ENCODE data around the gene SIRPA.

The SIRPA gene

DNA sequence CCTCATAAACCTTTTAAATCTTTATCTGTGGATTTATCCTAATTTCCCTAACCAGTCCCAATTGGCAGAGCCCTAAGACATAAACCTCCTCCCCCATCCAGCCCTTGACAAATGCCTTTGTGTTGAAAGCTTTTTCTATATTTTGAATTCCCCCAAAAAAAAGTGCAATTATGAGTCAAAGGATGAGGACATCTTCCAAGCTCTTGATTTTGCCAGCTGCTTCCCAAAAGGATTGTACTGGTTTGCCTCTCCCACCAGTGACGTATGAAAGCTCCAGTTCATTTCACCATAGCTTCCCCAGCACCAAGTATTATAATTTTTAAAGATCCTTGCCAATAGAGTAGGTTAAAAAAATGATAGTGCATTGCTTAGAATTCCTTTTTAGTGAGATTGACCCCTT, 38.9 kb downstream of the SIRPA start:
- DNase-seq (ENCODE audit: low spot score) = no peak

DNA sequence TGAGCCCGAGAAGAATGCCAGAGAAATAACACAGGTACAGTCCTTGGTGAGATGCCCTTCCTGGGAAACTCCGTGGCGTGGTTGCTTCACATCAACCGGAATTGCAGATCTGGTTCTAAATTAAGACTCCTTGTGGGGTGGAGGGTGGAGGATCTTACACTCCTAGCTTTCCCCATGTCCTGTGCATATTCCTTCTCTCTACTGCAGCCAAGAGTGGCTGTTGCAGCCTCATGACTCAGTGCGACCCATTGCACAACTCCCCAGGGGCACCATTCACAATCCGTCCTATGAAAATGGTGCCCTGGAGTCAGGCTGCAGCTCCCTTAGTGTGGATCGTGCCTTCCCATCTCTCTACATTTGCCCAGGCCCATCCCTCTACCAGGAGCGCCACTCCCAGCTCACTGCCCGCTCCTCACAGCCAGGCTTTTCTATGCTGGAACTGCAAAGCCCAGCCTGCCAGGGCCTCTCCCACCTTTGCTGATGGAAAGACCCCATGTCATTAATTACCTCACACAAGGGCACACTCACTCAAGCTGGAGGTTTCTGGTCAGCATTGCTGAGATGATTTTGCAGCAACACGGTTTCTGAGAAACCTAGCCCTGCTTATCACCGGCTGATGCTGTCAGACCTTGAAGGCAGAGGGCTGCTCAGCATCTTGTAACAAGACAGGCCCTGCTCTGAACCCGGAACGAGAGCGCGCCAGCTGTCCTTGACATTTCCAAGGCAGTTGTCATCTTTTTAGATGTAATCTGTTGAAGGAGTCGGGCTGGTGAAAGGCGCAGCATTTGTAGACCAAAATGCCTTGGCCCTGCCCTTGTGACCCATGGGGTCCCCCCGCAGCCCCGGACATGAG, 39.7 kb downstream of the SIRPA start:
- no peak for DNase-seq (ENCODE audit: low spot score)

DNA sequence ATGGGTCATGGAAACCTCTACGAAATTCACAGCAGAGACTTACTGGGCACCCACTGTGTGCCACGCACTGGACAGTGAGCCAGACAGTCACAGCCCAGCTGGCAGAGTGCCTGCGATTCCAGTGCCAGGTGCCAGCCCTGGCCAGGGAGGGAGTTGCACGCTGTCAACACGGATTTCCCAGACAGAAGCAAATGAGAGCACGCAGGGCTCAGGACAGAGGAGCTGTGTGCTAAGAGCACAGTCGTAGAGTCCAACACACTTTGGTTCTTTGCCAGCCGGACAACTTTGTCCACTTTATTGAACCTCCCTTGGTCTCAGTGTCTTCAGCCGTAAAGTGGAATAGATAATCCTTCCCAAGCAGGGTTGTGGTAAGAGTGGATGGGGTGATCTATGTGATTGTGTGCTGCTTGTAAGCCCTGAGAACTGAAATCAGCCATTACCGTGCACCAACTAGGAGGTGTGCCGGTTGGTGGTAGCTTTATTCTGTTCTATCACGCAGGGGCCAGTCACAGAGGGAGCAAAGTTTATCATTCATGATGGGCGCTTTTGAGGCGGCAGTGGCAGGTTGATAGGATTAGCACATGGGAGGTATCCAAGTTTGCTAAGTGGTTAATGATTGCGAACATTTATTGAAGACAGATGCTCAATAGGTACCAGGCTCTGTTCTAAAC, 40.6 kb downstream of the SIRPA start:
- DNase-seq (ENCODE audit: low spot score) = peak; percentile 85

DNA sequence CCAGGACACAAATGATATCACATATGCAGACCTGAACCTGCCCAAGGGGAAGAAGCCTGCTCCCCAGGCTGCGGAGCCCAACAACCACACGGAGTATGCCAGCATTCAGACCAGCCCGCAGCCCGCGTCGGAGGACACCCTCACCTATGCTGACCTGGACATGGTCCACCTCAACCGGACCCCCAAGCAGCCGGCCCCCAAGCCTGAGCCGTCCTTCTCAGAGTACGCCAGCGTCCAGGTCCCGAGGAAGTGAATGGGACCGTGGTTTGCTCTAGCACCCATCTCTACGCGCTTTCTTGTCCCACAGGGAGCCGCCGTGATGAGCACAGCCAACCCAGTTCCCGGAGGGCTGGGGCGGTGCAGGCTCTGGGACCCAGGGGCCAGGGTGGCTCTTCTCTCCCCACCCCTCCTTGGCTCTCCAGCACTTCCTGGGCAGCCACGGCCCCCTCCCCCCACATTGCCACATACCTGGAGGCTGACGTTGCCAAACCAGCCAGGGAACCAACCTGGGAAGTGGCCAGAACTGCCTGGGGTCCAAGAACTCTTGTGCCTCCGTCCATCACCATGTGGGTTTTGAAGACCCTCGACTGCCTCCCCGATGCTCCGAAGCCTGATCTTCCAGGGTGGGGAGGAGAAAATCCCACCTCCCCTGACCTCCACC, 42.2 kb downstream of the SIRPA start:
- no peak for DNase-seq (ENCODE audit: low spot score)

DNA sequence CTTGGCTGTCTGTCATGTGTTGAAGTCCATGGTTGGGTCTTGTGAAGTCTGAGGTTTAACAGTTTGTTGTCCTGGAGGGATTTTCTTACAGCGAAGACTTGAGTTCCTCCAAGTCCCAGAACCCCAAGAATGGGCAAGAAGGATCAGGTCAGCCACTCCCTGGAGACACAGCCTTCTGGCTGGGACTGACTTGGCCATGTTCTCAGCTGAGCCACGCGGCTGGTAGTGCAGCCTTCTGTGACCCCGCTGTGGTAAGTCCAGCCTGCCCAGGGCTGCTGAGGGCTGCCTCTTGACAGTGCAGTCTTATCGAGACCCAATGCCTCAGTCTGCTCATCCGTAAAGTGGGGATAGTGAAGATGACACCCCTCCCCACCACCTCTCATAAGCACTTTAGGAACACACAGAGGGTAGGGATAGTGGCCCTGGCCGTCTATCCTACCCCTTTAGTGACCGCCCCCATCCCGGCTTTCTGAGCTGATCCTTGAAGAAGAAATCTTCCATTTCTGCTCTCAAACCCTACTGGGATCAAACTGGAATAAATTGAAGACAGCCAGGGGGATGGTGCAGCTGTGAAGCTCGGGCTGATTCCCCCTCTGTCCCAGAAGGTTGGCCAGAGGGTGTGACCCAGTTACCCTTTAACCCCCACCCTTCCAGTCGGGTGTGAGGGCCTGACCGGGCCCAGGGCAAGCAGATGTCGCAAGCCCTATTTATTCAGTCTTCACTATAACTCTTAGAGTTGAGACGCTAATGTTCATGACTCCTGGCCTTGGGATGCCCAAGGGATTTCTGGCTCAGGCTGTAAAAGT, 43.5 kb downstream of the SIRPA start:
- DNase-seq (ENCODE audit: low spot score) = no peak

DNA sequence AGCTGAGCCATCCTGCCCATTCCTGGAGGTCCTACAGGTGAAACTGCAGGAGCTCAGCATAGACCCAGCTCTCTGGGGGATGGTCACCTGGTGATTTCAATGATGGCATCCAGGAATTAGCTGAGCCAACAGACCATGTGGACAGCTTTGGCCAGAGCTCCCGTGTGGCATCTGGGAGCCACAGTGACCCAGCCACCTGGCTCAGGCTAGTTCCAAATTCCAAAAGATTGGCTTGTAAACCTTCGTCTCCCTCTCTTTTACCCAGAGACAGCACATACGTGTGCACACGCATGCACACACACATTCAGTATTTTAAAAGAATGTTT, 44.0 kb downstream of the SIRPA start:
- DNase-seq (ENCODE audit: low spot score) = no peak

DNA sequence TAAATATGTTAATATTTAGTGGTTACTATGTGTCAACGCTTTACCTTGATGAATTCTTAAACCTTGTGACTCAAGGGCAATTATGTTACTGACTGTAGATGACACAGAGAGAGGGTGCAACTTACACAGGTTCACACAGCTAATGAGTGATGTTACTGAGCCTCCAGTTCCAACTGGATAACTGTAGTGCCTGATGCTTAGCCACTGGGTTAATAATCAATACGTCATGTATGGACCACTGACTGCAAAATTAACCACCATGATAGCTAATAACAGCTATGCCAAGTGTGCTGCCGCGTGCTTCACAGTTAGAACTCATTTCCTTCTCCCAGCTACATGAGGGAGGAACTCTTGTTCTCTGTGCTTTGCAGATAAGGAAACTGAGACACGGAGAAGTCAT, 45.4 kb downstream of the SIRPA start:
- DNase-seq (ENCODE audit: low spot score) = no peak

DNA sequence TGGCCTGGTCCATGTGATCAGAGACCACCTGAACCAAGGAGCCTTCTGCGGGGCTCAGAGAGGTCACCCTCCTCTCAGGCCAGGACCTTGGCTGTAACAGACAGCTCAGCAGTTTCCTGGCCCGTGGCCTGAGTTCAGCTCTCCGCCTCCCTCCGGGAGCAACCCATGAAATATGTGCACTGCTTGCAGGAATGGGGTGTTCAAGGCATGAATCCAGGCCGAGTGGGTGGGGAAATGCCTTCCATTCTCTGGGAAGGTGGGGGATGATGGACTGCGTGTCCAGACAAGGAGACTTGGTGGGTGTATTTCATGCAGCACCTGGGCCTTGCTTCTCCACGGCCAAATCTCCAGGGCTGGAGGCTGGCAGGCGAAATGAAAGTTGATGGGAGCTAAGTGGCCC, 46.0 kb downstream of the SIRPA start:
- DNase-seq (ENCODE audit: low spot score) = no peak

DNA sequence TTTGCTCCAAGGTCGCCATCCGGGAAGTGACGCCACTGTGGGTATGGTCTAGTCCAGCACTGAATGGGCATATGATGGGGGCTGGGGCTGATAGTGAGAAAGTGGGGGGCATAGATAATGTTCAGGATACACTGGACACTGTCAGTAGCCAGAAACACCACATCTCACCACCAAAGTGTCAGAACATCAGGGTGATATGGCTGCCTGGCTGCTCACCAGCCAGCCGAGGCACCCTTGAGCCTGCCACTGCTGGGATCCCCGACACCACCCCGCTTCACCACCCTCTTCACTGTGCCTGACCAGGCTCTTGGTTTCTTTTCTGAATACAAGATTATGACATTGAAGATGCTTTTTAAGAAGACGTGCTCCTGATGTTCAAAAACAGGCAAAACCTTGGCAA, 46.9 kb downstream of the SIRPA start:
- DNase-seq (ENCODE audit: low spot score) = no peak

DNA sequence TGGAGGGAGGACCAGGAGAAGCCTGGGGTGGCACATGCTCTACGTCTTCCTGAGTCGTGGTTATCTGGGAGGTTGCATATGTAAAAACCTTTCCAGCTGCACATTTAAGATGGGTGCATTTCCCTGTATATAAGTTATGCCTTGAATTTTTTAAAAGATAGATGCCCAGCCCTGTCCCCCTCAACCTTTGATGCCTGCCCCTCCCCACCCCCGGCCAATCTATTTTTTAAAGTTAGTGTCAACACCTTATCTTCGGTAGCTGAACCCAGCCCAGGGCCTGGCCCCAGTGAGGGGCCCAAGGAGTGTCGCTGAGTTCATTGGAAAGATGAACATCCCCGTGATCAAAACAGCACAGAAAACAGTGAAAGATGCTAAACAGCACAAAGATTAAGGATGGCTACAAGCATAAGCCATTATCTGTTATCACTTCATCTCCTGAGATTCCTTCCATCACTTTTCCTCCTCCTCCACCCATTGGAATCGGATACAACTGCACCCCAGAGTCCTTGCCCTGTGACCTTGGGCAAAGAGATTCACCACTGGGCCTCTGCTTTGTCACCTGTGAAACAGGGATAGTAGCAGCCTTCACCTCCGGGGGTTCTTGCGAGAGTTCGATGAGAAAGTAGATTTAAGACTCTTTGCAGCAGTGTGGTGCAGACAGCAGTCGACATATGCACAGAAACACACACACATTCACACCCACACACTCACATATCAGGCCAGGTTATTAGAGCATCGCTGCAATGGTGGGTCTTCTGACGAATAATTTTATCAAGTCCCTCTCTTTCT, 47.5 kb downstream of the SIRPA start:
- DNase-seq (ENCODE audit: low spot score) = no peak

DNA sequence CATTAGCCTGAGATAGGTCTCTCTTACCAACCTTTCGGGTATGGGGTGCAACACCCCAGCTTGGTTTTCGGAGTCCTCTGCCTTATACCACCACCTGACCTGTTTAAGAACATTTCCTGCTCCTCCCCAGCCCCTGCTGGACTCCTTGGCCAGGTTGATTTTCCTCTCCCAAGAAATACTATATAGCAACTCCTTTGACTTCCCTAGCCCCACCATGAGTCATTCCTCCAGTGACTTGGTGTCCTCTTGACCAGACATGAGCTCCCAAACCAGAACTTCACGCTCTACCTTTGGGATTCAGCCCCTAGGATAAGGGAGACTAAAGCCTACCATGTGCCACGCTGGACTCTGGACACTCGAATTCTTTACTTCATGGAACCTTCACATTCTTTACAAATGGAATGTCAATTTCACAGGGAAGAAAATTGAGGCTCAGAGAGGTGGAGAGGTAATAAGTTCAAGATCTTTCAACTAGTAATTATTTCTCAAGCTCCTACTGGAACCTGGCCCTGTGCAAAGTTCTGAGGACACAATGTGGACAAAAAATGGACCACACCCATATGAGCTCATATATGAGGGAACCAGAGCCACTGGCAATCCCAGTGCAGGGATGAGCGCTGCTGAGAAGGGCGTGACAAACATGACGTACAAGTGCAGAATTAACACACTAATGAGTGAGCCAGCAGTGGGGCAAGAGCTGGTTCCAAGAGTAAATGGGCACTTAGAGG, 48.2 kb downstream of the SIRPA start:
- no peak for DNase-seq (ENCODE audit: low spot score)

DNA sequence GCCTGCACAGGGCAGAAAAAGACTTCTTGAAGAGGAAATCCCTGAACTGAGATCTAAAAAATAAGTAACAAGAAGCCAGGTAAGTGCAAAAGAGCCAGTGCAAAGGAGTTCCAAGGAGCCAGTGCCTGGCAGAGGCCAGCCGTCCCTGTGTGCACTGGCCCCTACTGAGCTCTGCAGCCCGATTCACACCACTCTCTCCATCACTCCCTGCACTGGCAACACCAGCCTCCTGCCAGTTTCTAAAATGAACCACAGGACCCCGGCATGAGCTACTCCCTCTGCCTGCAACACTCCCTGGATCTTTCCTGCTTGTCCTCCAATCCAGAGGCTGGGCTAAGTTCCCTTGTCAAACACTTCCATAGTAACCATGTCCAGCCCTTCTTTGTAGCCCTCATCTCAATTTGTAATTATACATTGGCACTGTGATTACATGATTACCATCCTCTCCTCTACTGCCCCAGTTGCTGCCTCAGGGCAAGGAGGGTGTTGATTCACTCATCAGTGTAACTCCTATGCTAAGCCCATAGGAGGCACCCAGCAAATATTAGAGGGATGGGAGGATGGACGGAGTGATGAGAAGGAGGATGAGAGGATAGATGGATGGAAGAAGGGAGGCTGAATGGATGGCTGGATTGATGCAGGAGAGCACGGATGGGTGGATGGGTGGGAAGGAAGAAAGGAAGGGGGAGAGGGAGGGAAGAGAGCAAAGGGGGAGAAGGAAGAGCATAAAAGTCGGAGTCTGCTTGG, 49.3 kb downstream of the SIRPA start:
- DNase-seq (ENCODE audit: low spot score) = no peak

DNA sequence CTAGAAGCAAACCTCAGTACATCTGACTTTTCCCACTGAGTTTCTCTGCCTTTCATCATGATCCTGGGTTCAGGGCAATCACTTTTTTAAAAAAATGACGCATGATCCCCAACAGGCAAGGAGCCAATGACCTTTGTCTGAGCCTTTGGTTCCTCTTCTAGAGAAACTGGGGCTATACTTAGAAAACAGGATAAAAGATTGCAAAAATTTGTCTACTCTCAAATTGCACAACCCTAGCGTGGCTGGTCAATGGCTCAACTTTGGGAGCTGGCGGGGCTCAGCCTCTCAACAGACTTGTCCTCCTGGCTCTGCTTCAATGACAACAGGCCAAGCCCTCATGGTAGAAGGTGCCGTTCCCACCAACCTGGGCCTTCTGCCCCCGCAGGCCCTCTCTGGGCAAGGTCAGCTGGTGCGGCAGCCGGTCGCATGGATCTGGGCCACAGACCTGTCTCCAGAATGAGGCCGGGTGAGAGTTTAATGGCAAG, 50.0 kb downstream of the SIRPA start:
- DNase-seq (ENCODE audit: low spot score) = peak; percentile 56

DNA sequence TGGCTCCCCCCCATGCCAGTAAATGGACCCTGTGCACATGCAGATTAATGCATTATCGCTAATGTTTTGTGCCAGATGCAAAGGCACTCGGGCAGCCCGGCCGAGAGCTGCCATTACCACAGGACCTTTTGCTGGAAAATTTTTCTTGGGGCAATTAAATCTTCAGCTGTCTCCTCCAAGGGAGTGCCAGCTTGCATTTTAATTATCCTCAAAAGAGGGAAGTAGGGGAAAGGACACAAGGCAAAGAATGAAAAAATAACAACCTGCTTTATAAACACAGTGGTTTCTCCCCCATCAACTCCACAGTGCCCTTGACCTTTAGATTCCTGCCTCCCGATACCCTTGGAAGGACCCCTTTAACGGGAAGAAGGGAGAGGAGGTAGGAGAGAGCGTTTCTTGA, 50.5 kb downstream of the SIRPA start:
- no peak for DNase-seq (ENCODE audit: low spot score)

DNA sequence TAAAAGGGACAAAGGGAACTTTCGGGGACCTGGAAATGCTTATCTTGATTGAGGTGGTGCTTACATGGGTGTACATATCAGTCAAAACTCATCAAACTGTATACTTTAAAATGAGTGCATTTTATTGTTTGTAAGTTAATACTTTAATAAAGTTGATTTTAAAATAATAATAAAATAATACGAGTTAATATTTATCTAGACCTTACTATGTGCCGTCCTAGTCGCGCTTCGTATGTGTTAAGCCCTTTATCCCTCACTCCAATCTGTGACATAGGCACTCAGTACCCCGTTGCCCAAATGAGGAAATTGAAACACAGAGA, 51.2 kb downstream of the SIRPA start:
- no peak for DNase-seq (ENCODE audit: low spot score)

DNA sequence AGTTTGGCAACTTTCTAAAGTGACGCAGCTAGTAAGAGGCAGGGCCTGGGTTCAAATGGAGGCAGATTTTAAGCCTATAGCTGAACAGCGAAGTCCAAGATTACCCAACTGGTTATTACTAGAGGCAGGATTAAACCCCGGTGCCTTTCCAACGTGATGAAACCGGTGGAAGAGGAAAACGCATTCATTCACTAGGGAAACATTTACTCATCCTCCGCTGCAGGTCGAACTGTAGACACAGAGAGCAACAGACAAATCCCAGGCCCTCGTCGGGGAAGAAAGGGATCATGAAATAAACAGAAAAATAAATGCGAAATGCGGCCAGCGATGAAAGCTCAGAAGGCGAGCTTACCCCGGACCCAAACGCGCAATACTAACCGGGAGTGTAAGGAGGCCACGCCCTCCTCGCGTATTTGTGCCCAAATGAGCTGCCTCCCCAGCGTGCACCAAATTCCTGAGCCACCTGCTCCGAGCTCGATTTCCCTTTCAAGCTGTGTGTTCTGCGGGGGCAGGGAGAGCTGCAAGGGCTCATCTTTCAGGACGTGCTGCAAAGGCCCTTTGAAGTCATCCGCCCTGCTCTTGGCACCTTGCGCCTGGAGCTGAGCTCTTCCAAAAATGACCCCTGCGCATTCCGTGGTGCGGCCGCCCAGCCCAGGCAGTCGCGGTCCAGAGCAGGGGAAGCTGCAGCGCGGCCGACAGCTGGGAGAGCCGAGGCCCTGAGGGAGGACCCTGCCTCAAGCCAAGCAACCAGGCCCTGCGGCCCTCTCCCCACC, 51.7 kb downstream of the SIRPA start:
- DNase-seq (ENCODE audit: low spot score) = peak; percentile 33

DNA sequence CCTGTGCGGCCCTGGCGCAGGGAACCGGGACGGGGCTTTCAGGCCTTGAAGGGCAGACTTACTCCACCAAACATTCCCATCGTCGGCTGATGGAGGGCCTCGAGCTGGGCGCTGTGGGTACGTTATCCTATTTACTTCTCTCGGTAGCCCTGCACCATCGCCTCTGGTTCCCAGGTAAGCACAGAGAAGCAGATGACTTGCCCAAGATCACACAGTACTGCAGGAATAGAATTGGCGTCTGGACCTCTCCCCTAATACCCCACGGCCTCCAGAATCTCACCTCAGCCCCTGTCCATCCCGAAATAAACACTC, 52.3 kb downstream of the SIRPA start:
- no peak for DNase-seq (ENCODE audit: low spot score)

DNA sequence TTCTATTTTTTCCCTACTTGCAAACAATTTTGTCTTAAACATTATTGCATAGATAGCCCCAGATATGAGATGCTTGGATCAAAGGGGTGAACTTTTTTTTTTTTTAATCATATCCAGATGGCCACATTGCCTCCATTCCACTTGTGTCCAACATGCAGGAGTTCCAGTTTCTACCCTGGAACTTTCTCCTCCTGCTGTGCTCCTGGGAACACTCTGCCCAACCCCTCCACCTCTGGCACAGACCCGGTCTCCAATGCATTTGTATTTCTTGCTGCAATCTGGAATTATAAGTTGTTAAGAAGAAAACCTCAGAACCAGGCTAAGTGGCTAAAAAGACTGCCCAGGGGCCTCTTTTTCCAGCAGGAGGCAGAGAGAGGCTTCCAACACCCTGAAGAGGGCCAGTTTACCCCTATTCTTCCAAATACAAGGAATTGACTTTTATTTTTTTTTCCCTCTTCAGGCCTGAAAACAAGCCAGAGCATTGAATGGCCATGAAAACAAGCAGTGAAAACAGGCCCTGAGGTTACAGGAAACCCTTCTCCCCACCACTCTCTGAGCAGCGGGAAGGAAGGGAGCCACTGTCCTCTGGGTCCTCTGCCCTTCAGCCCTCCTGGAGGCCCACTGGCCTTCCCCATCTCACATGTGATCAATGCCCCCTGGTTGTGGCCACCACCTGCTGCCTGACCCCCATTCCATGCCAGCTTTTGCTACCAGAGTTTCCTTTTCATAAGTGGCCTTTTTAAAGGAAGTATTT, 54.3 kb downstream of the SIRPA start:
- peak; percentile 52 for DNase-seq (ENCODE audit: low spot score)

DNA sequence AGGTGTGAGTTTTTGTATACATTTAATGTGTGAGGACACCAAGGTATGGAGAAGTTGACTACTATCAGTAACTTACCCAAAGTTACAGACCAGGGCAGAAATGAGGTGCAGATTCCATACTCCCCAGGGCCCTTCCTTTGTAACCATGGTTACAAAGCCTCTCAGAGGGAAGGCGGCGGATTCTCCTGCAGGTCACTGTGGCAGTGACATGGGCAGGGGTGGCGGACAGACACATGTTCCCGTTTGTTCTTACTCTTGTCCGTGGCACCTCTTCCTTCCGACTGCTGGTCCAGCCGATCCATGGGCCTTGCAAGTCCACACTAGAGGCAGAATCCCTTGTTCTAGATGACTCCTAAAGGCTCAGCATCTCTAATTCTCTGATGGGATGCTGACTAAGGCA, 55.6 kb downstream of the SIRPA start:
- DNase-seq (ENCODE audit: low spot score) = no peak

Data from putamen (tissue), 1 donor.